Tibial artery (tissue), 4 donors: ENCODE measurements around the gene CLCN1.

Experiments
- DNase-seq, 2 donors: peaks; one replicate each; pipeline ENCODE4 v3.0.0-alpha.2; 2019
- H3K27ac ChIP-seq, 2 donors: fragments of 200-600 bp; sonication (generic) in 1 of 2; 1 replicate in 1 of 2; 2 replicates in 1 of 2; pipeline ENCODE4 v1.5.1; 2018 to 2019; ENCODE audit warnings: mild to moderate bottlenecking in 1 of 2
- H3K27me3 ChIP-seq, 2 donors: fragments of 200-600 bp; sonication (generic) in 1 of 2; one replicate each; pipeline versions ENCODE4 v1.5.1 to v1.6.0; 2016 to 2019
- H3K36me3 ChIP-seq, 3 donors: fragments of 200-600 bp; sonication (generic) in 2 of 3; one replicate each; pipeline ENCODE4 v1.5.1; 2016 to 2019; ENCODE audit warnings: mild to moderate bottlenecking in 2 of 3
- H3K4me1 ChIP-seq, 4 donors: fragments of 200-600 bp; sonication (generic) in 2 of 4; 1 replicate in 3 of 4; 2 replicates in 1 of 4; pipeline ENCODE4 v1.5.1; 2016 to 2019
- H3K4me3 ChIP-seq, 2 donors: fragments of 200-600 bp; sonication (generic) in 1 of 2; 1 replicate in 1 of 2; 2 replicates in 1 of 2; pipeline ENCODE4 v1.5.1; 2018 to 2019; ENCODE audit warnings: mild to moderate bottlenecking in 2 of 2
- H3K9me3 ChIP-seq, 3 donors: fragments of 200-600 bp; sonication (generic) in 1 of 3; one replicate each; pipeline ENCODE4 v1.5.1; 2016 to 2019
- CTCF ChIP-seq, 2 experiments: fragments of 200-600 bp in 1 of 2; fragments of 450-650 bp in 1 of 2; IDR thresholded peaks; one replicate each; pipeline ENCODE4 v1.5.1; 2017 to 2019; ENCODE audit warnings: antibody characterized with exemption in 2 of 2, mild to moderate bottlenecking in 1 of 2, moderate library complexity in 1 of 2
- intact Hi-C: fragments of 100-400 bp; cut with DNase I; formaldehyde crosslinking; loops from one replicate; pipeline ENCODE4 v1.15.0; 2023; ENCODE audit warnings: low total_unique reads

CLCN1 gene

GRCh38 chr7:143354376-143354775, 38.5 kb downstream of the CLCN1 start:
- Histone ChIP-seq H3K36me3 (no peaks in the 10 kb centered on the region), H3K27ac (no peak overlapping the region), H3K4me3 (no peak overlapping the region), H3K9me3 (no peaks in the 10 kb centered on the region), H3K4me1 (no peaks in the 10 kb centered on the region), H3K27me3 (peaks cover 0 to 24% of the 10 kb centered on the region in 2 donors)
- no peak for DNase-seq
- TF ChIP-seq CTCF (IDR thresholded peaks at IDR 0.05), result no peak
- intact Hi-C loops, result no loop called here

- Histone ChIP-seq H3K36me3 (no peaks in the 10 kb centered on the region), H3K27me3 (peaks cover 0 to 25% of the 10 kb centered on the region in 2 donors), H3K9me3 (no peaks in the 10 kb centered on the region), H3K4me3 (no peak overlapping the region), H3K27ac (no peak overlapping the region), H3K4me1 (no peaks in the 10 kb centered on the region)
- intact Hi-C loops, result no loop called here
- no peak for DNase-seq
- TF ChIP-seq CTCF (IDR thresholded peaks at IDR 0.05), result no peak
These were observed 39.1 kb downstream of the CLCN1 start for GRCh38 chr7:143354965-143355364.

GRCh38 chr7:143355450-143356385, 39.8 kb downstream of the CLCN1 start:
- Histone ChIP-seq H3K36me3 (no peaks in the 10 kb centered on the region), H3K27me3 (peaks cover 0 to 24% of the 10 kb centered on the region in 2 donors), H3K9me3 (no peaks in the 10 kb centered on the region), H3K27ac (no peak overlapping the region), H3K4me3 (no peak overlapping the region), H3K4me1 (no peaks in the 10 kb centered on the region)
- intact Hi-C loops, result no loop called here
- no peak for DNase-seq
- no peak for TF ChIP-seq CTCF (IDR thresholded peaks at IDR 0.05)

- Histone ChIP-seq H3K4me3 (no peak overlapping the region), H3K27ac (no peak overlapping the region), H3K9me3 (no peaks in the 10 kb centered on the region), H3K4me1 (peaks cover 0 to 4% (median 2%) of the 10 kb centered on the region in 4 donors), H3K27me3 (peaks cover 0 to 20% of the 10 kb centered on the region in 2 donors), H3K36me3 (no peaks in the 10 kb centered on the region)
- TF ChIP-seq CTCF (IDR thresholded peaks at IDR 0.05), result no peak
- intact Hi-C loops, result no loop called here
- DNase-seq, result no peak
These were observed 40.6 kb downstream of the CLCN1 start for GRCh38 chr7:143356414-143357050.

- H3K4me1 ChIP-seq, result peaks cover 0 to 18% (median 14%) of the 10 kb centered on the region in 4 donors
- no peak overlapping the region for H3K4me3 ChIP-seq
- no peak overlapping the region for H3K27ac ChIP-seq
- no peak for TF ChIP-seq CTCF (IDR thresholded peaks at IDR 0.05)
- no peaks in the 10 kb centered on the region for H3K36me3 ChIP-seq
- no peak for DNase-seq
- H3K9me3 ChIP-seq, result no peaks in the 10 kb centered on the region
- peaks cover 0 to 29% of the 10 kb centered on the region in 2 donors for H3K27me3 ChIP-seq
- intact Hi-C loops, result no loop called here
These were observed 42.7 kb downstream of the CLCN1 start for GRCh38 chr7:143358626-143359025.
